H1 (cell line): Measurements from ENCODE around the gene LMAN1L. TPM values are rescaled to one million over a fixed set of nuclear protein-coding genes. Genes with fewer than 3 reads are reported as not detected.
A peak's percentile ranks its signal among the peaks of the same experiment; 100 is the strongest.

Experiments used
- BACH1 ChIP-seq: IDR thresholded peaks from 2 replicates; pipeline ENCODE4 v1.6.1; 2012; ENCODE audit warnings: low read length, improper control_type of control experiment
- CREB1 ChIP-seq: IDR thresholded peaks from 2 replicates; pipeline ENCODE4 v1.6.1; 2012; ENCODE audit warnings: inconsistent platforms
- CTCF ChIP-seq, 3 experiments: IDR thresholded peaks; 1 replicate in 2 of 3; 2 replicates in 1 of 3; pipeline versions ENCODE4 v1.5.1 to v1.6.1; 2011; ENCODE audit warnings: low read length in 3 of 3, mild to moderate bottlenecking in 3 of 3, inconsistent platforms in 2 of 3, low read depth in 1 of 3, moderate library complexity in 1 of 3; ENCODE audit not compliant: insufficient read depth in 1 of 3; ENCODE audit errors: control extremely low read depth in 1 of 3
- HDAC6 ChIP-seq: IDR thresholded peaks from one replicate; pipeline ENCODE4 v1.7.1; 2012; ENCODE audit warnings: low read depth, mild to moderate bottlenecking, inconsistent platforms, low read length, moderate library complexity
- SIN3A ChIP-seq, 2 experiments: IDR thresholded peaks in 1 of 2; conservative IDR thresholded peaks in 1 of 2; 2 replicates each; pipeline ENCODE4 v1.6.1; 2011 to 2012; ENCODE audit warnings: low read length in 2 of 2, improper control_type of control experiment in 1 of 2, low read depth in 1 of 2, mild to moderate bottlenecking in 1 of 2
- TAF7 ChIP-seq: optimal IDR thresholded peaks from 2 replicates; pipeline ENCODE3; 2011; ENCODE audit warnings: low read depth, mild to moderate bottlenecking, inconsistent platforms, low read length, moderate library complexity, borderline replicate concordance
- USF2 ChIP-seq: IDR thresholded peaks from 2 replicates; pipeline ENCODE4 v1.6.1; 2011; ENCODE audit warnings: low read length, improper control_type of control experiment
- polyA plus RNA-seq, 7 experiments: library from polyadenylated mRNA; depleted of rRNA in 3 of 7; stranded (reverse) in 5 of 7; unstranded in 2 of 7; fragments of >200 nt in 5 of 7; fragments of 200-250 nt in 2 of 7; gene quantifications; 1 replicate in 5 of 7; 2 replicates in 1 of 7; 4 replicates in 1 of 7; pipeline versions ENCODE4 v1.2.1 to v1.2.3, GENCODE V29; 2011 to 2013; ENCODE audit warnings: missing spikeins in 2 of 7, mixed read lengths in 2 of 7
- total RNA-seq: library from RNA; stranded (reverse); fragmentation: NEBNext Ultra II Directional; extraction: Animal tissue kit (Norgen Biotek cat#: 25700); gene quantifications from 2 replicates; pipeline ENCODE4 v1.2.1, GENCODE V29; 2021

LMAN1L gene
- total and polyA plus RNA-seq, 2 of the 8 experiments (the other 6 are each of a cell fraction or from before 2014, with no cell fraction given) = not detected

GRCh38 chr15:74826364-74826819 is 13.8 kb downstream of the LMAN1L start, which contains the start of gene CPLX3 (continued):
- TF ChIP-seq CTCF (IDR thresholded peaks at IDR 0.05; ENCODE audit: control extremely low read depth in 1 of 3, insufficient read depth in 1 of 3, low read depth in 1 of 3, low read length in 3 of 3) (no peak), BACH1 (no peak), TAF7 (no peak), USF2 (peak; percentile 66), HDAC6 (no peak), CREB1 (0 out of 2 replicates have a peak, but pooled peaks have one; percentile 32), SIN3A (conservative IDR thresholded peaks at IDR 0.05 in 1 of 2, IDR thresholded peaks at IDR 0.05 in 1 of 2; ENCODE audit: low read depth in 1 of 2, low read length in 2 of 2) (0 out of 4 replicates have a peak, but pooled peaks of 1 of the 2 experiments have one; percentile 41)
- TF ChIP-seq, all 59 proteins: peak for 5
